GM18873 (cell line): Measurements from ENCODE around the gene FGF19.

Source experiments
- ATAC-seq: cut with Tn5 transposase; IDR thresholded peaks from one replicate; pipeline ENCODE4 v1.9.1; 2021; ENCODE audit warnings: mild to moderate bottlenecking, moderate library complexity, moderate number of reproducible peaks; ENCODE audit not compliant: unreplicated experiment, low FRiP score

The FGF19 gene, protein sequence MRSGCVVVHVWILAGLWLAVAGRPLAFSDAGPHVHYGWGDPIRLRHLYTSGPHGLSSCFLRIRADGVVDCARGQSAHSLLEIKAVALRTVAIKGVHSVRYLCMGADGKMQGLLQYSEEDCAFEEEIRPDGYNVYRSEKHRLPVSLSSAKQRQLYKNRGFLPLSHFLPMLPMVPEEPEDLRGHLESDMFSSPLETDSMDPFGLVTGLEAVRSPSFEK

DNA sequence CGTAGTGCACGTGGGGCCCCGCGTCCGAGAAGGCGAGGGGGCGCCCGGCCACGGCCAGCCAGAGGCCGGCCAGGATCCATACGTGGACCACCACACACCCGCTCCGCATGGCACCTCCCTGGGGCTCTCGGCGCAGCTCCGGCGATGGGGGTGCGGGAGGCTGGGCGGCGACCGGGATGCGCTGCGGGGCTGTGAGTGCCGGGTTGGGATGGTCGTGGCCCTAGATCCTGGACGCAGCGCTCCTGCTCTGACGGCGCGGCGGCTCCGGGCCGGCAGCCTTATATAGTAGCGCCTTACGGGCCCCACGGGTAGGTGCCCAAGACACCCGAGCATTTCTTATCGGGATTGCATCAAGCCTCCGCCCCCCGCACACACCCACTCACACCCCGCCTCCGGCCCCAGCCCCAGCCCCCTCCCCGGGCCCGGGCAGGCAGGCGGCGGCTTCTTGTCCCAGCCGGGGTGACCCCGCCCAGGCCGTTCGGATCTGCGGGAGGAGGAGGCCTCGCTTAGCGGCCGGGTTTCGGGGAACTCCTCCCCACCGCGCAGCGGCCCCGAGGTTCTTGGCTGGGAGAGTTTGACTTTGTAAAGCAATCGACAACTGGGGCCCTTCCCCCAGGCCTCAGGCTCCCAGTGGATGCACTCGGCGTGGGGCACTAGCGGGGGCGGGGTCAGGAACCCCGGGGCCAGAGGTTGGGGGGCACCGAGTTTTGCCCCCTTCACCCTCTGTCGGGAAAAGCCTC is at the start of gene FGF19:
Gene FGF19, minus strand, starts transcription at position 255 of the 740 bp plus-strand sequence. Its CDS starts 146 bp downstream, at position 109.
- no peak for ATAC-seq

DNA sequence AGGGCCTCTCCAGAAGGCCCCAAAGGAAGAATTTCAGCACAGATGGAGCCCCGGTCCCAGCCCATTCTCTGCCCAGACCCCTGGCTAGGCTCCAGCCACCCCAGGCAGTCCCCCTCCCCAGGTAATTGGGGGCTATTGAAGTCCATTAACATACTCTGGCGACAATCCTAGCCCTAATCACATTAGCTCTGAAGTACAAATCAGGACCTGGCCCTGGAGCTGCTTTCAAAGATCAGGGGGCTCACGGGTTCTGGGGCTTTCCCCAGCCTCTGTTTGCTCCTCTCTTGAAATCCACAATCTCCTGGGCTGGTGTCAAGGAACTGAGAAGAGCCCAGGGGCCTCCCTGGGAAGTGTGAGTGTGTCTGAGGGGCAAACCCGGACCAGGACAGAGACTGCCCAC is 49.1 kb upstream of the FGF19 start:
- ATAC-seq, result no peak

DNA sequence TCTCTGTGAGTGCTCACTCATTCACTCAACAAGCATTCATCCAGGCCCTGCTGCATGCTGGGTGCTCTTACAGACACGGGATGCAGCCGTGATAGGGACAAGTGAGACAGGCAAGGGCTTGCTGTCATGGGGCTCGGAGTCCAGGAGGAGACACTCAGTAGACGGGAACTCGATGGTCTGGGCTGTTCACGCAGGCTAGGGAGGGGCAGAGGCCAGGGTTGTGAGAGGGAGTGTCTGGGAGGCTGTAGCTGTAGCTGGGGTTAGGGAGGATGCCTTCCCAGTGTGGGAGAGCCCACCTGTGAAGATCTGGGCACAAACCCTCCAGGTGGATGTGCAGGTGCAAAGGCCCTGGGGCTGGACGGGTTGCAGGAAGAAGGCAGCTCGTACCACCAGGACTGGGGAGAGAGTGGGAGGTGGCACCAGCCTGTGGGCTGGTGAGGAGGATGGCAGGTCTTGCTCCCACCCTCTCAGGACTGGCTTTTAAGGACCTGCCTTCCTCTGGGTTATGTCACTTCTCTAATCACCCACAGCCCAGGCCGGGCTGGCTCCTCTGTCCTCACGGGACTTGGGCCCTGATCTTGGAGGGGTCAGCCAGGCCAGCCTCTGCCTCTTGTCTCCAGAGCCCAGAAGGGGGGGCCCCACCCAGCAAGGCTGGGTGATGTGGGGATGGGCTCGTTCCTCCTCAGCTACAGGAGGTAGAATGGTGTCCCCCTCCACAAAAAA is 47.2 kb upstream of the FGF19 start:
- no peak for ATAC-seq

DNA sequence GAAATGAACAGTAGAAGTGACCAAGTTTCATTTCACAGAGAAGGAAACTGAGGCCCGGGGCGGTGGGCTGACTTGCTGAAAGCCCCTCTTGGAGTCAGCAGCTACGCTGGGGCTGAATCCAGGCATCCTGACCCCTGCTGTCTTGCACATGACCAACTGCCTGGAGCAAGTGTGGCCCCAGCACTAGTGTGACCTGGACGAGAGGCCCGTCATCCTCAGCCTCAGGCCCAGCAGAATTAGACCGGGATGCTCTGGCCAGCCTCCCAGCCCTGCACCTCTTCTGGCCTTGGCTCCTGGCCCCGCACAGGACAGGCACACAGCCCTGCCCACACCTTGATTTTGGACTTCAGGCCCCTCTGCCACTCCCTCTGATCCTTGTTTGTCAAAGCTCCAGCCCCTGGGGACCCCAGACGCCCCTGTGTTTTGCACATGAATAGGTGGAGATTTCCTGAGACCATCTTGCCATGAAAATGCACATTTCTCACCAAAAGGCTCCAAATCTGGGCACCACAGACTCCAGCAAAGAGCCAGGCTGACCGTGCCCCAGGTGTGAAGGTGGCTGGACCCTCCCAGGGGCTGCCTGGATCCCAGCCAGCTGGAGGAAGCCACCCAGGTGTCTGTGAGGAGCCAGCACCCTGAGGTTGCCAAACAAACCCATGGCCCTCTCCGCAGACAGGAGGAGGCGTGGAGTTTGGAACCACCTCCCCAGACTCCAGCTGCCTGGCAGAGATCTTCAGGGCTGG is 46.5 kb upstream of the FGF19 start:
- no peak for ATAC-seq

DNA sequence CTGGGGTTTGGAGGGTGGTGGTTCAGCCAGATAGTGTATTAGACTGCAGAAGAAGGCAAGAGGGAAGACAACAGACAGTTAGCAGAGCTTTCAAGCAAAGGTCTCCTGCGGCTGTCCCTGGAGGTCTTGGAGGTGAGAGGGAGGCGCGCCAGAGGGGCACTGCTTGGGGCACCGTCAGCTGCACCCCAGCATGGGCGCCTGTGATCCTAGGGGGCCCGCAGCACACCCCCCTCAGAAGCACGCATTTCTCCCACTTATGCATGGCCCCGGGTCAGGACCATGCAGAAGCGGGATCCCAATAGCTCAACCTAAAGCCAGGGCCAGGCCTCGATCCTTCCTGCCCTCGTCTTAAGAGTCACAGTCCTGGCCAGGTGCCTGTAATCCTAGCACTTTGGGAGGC is 44.8 kb upstream of the FGF19 start:
- no peak for ATAC-seq

DNA sequence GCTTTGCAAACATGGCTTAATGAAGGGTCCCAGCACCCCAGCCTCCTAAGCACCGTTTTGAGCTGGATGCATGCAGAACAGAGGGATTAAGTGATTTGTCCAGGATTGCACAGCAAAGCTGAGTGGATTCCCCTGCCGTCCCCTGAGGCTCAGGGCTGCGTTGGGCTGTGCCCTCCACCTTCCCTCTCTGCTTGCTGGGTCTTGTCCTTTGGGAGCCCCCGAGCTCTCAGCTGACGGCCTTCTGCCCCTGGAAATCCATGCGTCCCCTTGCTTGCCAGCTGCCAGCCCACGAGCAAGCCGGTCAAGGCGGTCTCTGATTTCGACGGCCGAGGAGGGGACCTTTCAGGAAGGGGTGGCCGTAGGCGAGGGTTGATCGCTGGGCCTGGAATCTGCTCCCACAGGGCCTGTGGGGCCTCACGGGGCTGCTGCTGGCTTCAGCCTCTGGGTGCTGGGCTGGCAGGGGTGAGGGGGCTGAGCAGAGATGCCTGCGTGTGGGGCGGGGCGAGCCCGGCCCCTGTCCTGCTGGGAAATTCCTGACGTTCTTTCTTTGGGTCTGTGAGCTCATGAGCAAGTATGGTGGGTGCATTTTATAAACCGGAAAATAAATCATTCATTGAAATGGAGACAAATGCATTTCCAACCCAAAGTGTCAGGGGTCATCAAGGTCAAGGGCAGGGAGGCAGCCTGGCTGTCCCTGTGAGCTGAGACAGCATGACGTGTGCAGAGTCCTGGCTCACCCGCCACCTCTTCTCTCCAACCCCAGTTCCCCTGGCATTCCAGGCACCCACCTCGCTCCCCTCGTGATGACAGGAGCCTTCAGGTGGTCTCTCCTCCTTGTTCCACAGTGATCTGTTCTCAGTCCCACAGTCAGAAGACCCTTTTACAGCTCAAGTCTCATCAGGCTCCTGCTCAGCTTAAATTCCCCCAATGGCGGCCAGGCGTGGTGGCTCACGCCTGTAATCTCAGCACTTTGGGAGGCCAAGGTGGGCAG is 43.2 kb upstream of the FGF19 start:
- no peak for ATAC-seq

DNA sequence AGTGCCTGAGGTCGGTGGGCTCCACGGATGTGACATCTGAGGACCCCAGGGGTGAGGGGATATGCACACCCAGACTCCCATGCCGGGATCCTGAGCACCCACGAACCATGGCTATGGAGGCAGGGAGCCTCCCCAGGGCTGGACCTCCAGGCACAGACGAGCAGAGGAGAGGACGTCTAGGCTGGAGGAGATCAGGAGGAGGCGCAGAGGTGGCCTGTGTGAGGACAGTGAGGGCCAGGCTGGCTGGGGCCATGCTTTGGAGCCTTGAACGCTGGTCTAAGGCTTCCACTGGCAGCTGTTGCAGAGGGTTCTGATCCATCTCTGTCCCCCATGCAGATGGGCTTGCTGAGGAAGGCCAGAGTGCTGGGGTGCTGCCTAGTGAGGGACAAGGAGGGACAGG is 42.3 kb upstream of the FGF19 start:
- no peak for ATAC-seq

DNA sequence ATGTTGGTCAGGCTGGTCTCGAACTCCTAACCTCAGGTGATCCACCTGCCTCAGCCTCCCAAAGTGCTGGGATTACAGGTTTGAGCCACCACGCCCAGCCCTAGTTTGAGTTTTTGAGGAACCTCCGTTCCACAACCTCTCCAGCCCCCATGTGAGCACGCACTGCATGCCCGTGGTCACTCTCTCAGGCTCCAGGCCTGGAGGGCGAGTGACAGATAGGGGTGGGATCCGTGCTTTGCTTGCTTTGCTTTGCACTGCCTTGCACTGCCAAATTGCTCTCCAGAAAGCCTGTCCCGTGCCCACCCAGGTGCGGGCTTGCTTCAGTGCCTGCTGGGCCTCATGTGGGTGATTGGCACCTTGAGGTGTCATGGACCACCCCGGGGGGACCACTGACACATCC is 41.4 kb upstream of the FGF19 start:
- ATAC-seq, result no peak

DNA sequence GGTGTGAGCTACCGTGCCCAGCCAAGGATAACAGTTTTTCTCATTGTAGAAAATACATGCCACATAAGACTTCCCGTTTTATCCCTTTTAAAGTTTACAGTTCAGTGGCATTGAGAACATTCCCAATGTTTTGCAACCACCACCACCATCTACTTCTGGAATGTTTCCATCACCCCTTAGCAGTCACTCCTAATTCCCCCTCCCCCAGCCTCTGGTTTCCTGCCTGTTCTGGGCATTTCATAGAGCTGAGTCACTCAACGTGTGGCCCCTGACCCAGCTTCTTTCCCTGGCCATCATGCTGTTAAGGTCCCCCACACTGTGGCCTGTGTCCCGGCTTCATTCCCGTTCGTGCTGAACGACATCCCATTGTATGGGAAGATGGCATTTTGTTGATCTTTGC is 40.6 kb upstream of the FGF19 start:
- ATAC-seq, result no peak

DNA sequence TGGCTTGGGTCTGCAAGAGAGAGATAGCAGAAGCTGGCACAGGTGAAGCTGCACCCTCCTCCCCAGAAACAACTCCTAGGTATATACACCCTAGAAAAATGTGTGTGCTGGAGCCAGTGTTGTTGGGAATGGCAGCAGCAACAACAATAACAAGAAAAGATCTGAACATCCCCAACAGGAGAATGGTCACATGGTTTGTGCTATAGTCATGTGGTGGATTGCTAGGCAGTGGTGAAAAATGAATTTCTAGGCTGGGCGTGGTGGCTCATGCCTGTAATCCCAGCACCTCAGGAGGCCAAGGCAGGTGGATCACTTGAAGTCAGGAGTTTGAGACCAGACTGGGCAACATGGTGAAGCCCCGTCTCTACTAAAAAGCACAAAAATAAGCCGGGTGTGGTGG is 31.0 kb upstream of the FGF19 start:
- ATAC-seq, result no peak

DNA sequence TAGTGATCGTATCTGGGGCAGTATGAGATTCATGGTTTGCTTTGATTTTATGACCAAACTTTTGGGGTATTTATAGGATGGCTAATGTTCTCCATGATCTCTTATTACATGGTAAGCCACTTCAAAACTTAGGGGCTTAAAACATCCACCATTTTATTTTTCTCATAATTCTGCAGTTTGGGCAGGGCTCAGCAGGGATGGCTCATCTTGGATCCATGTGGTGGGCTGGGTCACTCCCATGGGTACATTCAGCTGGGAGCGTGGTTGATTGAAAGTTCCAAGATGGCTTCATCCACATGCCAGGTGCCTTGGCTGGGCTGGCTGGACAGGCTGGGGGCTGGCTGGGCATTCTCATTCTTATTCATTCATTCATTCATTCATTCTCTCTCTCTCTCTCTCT is 30.5 kb upstream of the FGF19 start:
- ATAC-seq, result no peak

DNA sequence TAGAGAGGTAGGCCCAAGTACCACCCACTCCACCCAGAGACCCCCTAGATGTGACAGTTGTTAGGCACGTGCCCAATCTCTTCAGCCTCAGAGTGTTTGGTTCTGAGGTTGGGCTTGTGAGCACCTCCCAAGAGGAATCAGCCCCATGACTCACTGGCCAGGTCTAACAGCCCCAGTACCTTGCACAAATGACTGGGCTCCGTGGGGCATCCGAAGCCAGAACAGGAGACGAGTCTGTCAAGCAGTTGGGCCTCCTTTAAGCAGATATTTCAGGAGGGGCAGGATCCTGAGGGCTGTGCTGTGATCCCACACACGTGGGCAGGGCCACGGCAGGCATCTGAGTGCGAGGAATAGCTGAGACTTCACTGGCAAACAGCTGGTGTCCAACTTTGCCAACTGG is 29.1 kb upstream of the FGF19 start:
- ATAC-seq, result no peak

DNA sequence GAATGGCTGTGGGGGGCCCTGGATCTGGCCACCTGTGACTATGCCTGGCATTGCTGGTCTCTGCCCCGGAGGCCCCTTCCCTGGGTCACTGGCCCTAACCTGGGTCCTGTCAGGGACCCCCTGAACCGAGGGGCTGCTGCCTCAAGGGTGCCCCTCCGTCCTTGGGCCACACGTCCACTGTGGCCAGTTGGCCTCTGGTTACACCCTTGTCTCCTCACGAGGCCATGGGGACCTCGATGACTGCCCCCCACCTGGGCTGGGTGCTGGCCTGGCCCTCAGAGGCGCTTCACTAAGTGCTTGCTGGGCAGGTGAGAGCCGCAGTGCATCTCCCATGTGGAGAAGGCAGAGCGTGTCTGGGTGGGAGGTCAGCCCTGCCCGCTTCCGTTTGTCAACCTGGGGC is 27.3 kb upstream of the FGF19 start:
- ATAC-seq, result no peak

DNA sequence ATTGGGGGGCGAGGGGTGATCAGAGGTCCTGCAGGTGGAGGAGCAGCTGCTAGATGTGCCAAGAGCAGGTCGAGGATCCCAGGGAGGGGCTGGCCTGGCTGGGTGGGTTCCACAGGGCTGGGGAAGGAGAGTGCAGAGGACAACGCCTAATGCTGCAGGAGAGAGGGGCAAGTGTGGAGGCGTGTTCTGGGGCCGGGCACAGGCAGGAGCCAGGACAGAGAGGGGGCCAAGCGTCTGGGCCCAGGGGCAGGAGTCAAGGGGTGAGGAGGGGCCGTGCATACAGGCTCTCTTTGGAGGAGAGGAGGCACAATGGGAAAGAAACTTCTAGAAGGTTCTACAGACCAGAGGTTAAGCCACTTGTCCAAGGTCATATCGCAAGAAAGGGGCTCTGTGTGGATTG is 26.7 kb upstream of the FGF19 start:
- ATAC-seq, result no peak

DNA sequence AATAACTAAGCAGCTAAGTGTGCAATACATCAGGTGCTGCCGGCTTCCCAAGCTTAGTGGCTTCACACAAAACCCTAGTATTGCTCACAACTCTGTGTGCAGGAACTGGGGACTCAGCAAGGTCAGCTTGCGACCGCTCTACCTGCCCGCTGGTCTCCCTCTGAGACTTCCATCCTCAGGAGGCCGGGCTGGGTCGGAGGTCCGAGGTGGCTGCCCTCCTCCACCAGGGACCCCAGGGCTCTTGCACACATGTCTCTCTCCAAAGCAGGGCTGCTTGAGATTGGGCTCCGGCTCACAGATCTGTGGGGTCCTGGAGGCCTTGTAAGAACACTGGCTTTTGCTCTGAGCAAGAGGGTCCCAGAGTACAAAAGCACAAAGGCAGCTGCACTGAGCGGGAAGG is 25.4 kb upstream of the FGF19 start:
- ATAC-seq, result no peak

DNA sequence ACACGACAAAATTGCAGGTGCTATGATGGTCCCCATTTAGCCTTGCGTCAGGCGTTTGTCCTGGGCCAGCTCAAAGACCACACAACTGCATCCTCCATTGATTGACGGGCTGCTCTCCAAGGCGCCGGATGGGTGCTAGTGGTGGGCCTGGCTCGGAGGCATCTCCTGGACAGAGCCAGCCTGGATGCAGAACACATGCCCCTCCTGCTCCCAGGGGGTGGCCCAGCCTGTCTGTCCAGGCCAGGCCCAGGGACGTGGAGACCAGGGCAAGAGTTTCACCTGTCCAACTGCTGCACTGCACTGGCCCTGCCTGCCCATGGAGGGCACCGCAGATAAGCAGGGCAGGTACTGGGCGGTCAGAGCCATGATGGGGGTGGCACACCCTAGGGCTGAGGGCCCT is 23.4 kb upstream of the FGF19 start:
- no peak for ATAC-seq

DNA sequence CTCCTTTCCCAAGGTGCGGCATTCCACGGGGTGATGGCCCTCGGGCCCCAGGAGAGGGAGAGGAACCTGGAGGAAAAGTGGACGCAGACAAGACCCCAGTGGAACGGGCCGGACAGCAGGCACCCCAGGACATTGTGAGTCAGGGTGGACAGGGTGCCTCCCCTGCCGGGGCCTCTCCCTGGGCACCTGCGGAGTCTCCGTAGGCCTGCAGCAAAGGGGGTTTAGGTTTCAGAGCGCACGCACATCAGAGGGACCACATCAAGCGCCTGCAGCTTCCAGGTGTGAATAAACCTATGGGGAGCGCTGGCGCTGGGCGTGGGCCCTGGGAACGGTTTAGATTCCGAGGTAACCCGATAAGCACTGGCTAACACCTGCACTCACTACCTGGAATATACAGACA is 22.7 kb upstream of the FGF19 start:
- no peak for ATAC-seq

DNA sequence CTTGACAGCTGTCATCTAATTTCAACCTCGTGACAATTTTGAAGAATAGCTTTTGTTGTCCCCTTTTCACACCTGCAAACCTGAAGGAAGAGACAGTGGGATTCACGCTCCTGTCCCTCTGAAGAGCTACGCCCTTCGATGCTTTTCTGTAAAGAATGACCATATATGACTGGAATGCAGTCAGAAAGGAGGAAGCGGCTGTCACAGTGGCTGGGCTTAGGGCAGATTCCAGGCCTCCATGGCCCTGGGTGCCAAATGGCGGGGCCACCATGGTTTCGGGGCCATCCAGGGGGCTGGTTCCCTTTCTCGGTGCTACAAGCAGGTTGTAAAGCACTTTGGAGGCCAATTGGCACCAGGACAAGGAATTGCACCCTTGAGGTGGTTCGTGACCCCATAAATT is 22.2 kb upstream of the FGF19 start:
- no peak for ATAC-seq

DNA sequence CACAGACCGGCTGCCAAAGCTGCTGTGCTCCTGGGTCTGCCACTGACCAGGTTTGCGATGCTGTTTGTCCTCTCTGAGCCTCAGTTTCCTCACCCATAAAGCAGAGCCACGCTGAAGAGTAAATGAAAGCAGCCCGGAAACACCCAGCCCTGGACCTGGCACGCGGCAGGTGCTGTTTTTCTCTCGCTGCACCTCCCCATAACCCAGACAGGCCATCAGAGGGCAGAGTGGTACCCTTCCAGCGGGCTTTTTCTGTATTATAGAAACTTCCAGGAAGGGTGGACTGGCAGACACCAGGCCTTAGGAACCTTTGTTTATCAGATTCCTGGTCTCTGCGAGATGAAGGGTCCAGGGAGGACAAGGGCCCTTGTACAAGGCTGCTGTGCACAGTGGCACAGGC is 17.9 kb upstream of the FGF19 start:
- no peak for ATAC-seq

DNA sequence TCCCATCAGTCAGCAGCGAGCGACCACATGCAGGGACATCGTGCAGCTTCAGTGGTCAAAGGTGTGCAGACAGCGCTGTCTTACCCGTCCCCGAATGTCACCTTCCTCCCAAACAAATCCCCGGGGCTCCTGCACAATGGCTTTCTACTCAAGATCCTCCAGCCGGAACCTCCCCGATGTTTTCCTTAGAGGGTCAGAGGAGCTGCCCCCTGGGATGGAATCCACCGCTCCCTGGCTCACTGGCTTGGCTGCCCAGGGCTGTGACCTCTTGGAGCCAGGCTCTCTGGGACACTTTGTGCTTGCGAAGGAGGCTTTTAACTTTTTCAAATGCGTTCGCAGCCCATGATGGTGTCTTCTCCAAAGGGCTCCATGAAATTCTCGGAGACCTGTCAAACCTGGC is 17.3 kb upstream of the FGF19 start:
- ATAC-seq, result no peak
